Endothelial cell of umbilical vein (primary cell): Measurements from ENCODE around the gene PAX3. TPM values are rescaled to one million over a fixed set of nuclear protein-coding genes. Genes with fewer than 3 reads are reported as not detected.

Experiments
- BruUV-seq: library from RNA; stranded (reverse); fragments of 400-500 nt; replicated peaks from 2 replicates; lab custom pipeline; 2021; lab: Mats Ljungman, UMichigan
- CTCF ChIA-PET: fragments of 300-600, 350-600 bp; sonication (Branson Sonifier 250); formaldehyde crosslinking; loops from one replicate; lab custom pipeline; 2021; ENCODE audit warnings: antibody characterized with exemption, inconsistent platforms; lab: Charles Lee
- POLR2A ChIA-PET: fragments of 300-600, 350-600 bp; sonication (Branson Sonifier 250); formaldehyde crosslinking; loops from one replicate; lab custom pipeline; 2021; ENCODE audit warnings: antibody characterized with exemption, inconsistent platforms; lab: Charles Lee
- DNase-seq: peaks from one replicate; pipeline ENCODE4 v3.0.0-alpha.2; 2011; ENCODE audit warnings: low read depth, low spot score
- FAIRE-seq: peaks from 2 replicates; lab custom pipeline; 2011; peaks lifted over from hg19 to GRCh38; lab: Jason Lieb, UNC
- H2AFZ ChIP-seq: 2 replicates; pipeline ENCODE4 v1.6.0; 2012; ENCODE audit warnings: low read depth, low read length, control low read depth, inconsistent platforms
- H3K27ac ChIP-seq: 2 replicates; pipeline ENCODE4 v1.5.1; 2011; ENCODE audit warnings: low read depth, mild to moderate bottlenecking, control low read depth, low read length, moderate library complexity; ENCODE audit not compliant: insufficient read depth
- H3K27me3 ChIP-seq, 2 experiments: 2 replicates each; pipeline versions ENCODE4 v1.6.0 to v1.6.1; 2011; ENCODE audit warnings: low read length in 2 of 2, mixed read lengths in 1 of 2; ENCODE audit not compliant: control insufficient read depth in 2 of 2, insufficient read depth in 2 of 2
- H3K36me3 ChIP-seq, 2 experiments: 2 replicates in 1 of 2; 3 replicates in 1 of 2; pipeline ENCODE4 v1.5.1; 2011; ENCODE audit warnings: low read length in 2 of 2, mild to moderate bottlenecking in 1 of 2, moderate library complexity in 1 of 2; ENCODE audit not compliant: control insufficient read depth in 2 of 2, insufficient read depth in 2 of 2; ENCODE audit errors: extremely low read depth in 1 of 2
- H3K4me1 ChIP-seq: 3 replicates; pipeline ENCODE4 v1.5.1; 2011; ENCODE audit warnings: mild to moderate bottlenecking, low read length; ENCODE audit not compliant: control insufficient read depth, insufficient read depth; ENCODE audit errors: extremely low read depth
- H3K4me2 ChIP-seq: 2 replicates; pipeline ENCODE4 v1.6.1; 2011; ENCODE audit warnings: low read length, control low read depth, mixed read lengths; ENCODE audit not compliant: insufficient read depth
- H3K4me3 ChIP-seq, 3 experiments: fragments of 200-600 bp in 1 of 3; sonication (generic), shearing (Covaris generic) in 1 of 3; replicated peaks in 1 of 3; 2 replicates each; pipeline ENCODE4 v1.5.1; 2011 to 2016; ENCODE audit warnings: control low read depth in 3 of 3, low read length in 3 of 3, mild to moderate bottlenecking in 2 of 3, inconsistent platforms in 1 of 3, low read depth in 1 of 3, moderate library complexity in 1 of 3; ENCODE audit not compliant: insufficient read depth in 1 of 3
- H3K79me2 ChIP-seq: 2 replicates; pipeline ENCODE4 v1.6.0; 2012; ENCODE audit warnings: low read length, inconsistent platforms; ENCODE audit not compliant: control insufficient read depth, insufficient read depth
- H3K9ac ChIP-seq: replicated peaks from 2 replicates; pipeline ENCODE3; 2011; ENCODE audit warnings: low read length, control low read depth; ENCODE audit not compliant: insufficient read depth; ENCODE audit errors: extremely low read depth
- H3K9me1 ChIP-seq: replicated peaks from 3 replicates; pipeline ENCODE4 v1.6.0; 2011; ENCODE audit warnings: mild to moderate bottlenecking, low read length; ENCODE audit not compliant: control insufficient read depth, insufficient read depth; ENCODE audit errors: extremely low read depth
- H3K9me3 ChIP-seq: replicated peaks from 2 replicates; pipeline ENCODE4 v1.5.1; 2012; ENCODE audit warnings: low read length, inconsistent platforms; ENCODE audit not compliant: control insufficient read depth, insufficient read depth
- H4K20me1 ChIP-seq: replicated peaks from 2 replicates; pipeline ENCODE3; 2011; ENCODE audit warnings: mild to moderate bottlenecking, low read length; ENCODE audit not compliant: control insufficient read depth, insufficient read depth; ENCODE audit errors: extremely low read depth
- EZH2 ChIP-seq: IDR thresholded peaks from 2 replicates; pipeline ENCODE4 v1.6.1; 2012; ENCODE audit warnings: borderline replicate concordance, low read depth, mild to moderate bottlenecking, moderate library complexity, low read length, inconsistent platforms; ENCODE audit not compliant: severe bottlenecking
- FOS ChIP-seq: IDR thresholded peaks from 2 replicates; pipeline ENCODE4 v1.6.1; 2011; ENCODE audit warnings: mild to moderate bottlenecking, low read length, moderate library complexity, borderline replicate concordance; ENCODE audit not compliant: insufficient read depth
- GATA2 ChIP-seq: IDR thresholded peaks from 2 replicates; pipeline ENCODE4 v1.7.0; 2011; ENCODE audit warnings: low read depth, mild to moderate bottlenecking, moderate library complexity, mixed read lengths, low read length; ENCODE audit not compliant: insufficient read length, insufficient read depth
- JUN ChIP-seq: IDR thresholded peaks from 2 replicates; pipeline ENCODE4 v1.6.1; 2011; ENCODE audit warnings: borderline replicate concordance, low read depth; ENCODE audit not compliant: insufficient read length, insufficient read depth
- MYC ChIP-seq: IDR thresholded peaks from one replicate; pipeline ENCODE4 v1.6.1; 2011; ENCODE audit warnings: mild to moderate bottlenecking, low read depth, low read length
- POLR2A ChIP-seq: IDR thresholded peaks from 2 replicates; pipeline ENCODE4 v1.6.1; 2012; ENCODE audit warnings: low read depth, mild to moderate bottlenecking, control low read depth, low read length
- POLR2AphosphoS5 ChIP-seq: IDR thresholded peaks from 2 replicates; pipeline ENCODE4 v1.6.1; 2012; ENCODE audit warnings: low read depth, mild to moderate bottlenecking, control low read depth, low read length, moderate library complexity; ENCODE audit not compliant: insufficient read depth
- dilution Hi-C: fragments of 300-500 bp; cut with MboI; formaldehyde crosslinking; loops from one replicate; pipeline ENCODE4 v1.15.0; 2019; ENCODE audit warnings: low sequenced_read_pairs; ENCODE audit not compliant: extremely low pct_ligation_motif_present
- intact Hi-C: fragments of 100-400 bp; cut with micrococcal nuclease; formaldehyde crosslinking; loops from one replicate; pipeline ENCODE4 v1.10.0; 2022
- polyA plus RNA-seq, 4 experiments: library from polyadenylated mRNA; depleted of rRNA in 3 of 4; stranded (reverse) in 3 of 4; unstranded in 1 of 4; fragments of >200 nt; gene quantifications; 2 replicates each; pipeline versions ENCODE4 v1.2.1 to v1.2.3, GENCODE V29; 2011 to 2012; ENCODE audit warnings: missing spikeins in 1 of 4
- total RNA-seq: library from RNA; stranded (reverse); gene quantifications from 2 replicates; pipeline ENCODE4 v1.2.3, GENCODE V29; 2021
- TF ChIP-seq, protein P1 (sequence below), 2 donors: IDR thresholded peaks; 1 replicate in 1 of 2; 2 replicates in 1 of 2; pipeline ENCODE4 v1.5.1; 2011; ENCODE audit warnings: low read length in 2 of 2, mild to moderate bottlenecking in 2 of 2, moderate library complexity in 2 of 2, control low read depth in 1 of 2, inconsistent platforms in 1 of 2, low read depth in 1 of 2; ENCODE audit not compliant: insufficient read depth in 1 of 2; ENCODE audit errors: extremely low read depth in 1 of 2
- TF ChIP-seq, protein P2 (sequence below): IDR thresholded peaks from 2 replicates; pipeline ENCODE4 v1.6.1; 2011; ENCODE audit not compliant: insufficient read depth, insufficient read length

Gene PAX3
- total and polyA plus RNA-seq, 2 donors (not counting 3 experiments of a cell fraction or from before 2014, with no cell fraction given): not detected

DNA sequence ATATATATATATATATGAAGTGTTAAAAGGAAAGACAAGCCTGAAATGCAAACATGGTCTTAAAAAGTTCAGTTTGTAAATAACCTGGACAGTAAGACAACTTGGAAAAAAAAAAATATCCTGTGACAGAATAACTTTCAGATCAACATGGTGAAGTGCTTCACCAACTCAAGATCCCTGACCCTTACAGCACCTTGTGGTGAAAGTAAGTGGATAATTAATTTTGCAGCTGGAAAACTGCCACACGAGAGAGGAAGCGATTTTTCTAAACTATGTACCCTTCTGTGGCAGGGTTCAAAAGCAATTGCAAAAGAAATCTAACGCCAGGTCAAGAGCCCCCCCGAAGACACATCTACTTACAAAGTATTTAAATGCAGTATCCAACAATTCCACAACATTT, 95.8 kb downstream of the PAX3 start:
- TF ChIP-seq EZH2: no peak
- TF ChIP-seq POLR2AphosphoS5: no peak
- no peak for TF ChIP-seq FOS
- no peak for TF ChIP-seq GATA2
- no peak for TF ChIP-seq MYC
- TF ChIP-seq, protein P1, sequence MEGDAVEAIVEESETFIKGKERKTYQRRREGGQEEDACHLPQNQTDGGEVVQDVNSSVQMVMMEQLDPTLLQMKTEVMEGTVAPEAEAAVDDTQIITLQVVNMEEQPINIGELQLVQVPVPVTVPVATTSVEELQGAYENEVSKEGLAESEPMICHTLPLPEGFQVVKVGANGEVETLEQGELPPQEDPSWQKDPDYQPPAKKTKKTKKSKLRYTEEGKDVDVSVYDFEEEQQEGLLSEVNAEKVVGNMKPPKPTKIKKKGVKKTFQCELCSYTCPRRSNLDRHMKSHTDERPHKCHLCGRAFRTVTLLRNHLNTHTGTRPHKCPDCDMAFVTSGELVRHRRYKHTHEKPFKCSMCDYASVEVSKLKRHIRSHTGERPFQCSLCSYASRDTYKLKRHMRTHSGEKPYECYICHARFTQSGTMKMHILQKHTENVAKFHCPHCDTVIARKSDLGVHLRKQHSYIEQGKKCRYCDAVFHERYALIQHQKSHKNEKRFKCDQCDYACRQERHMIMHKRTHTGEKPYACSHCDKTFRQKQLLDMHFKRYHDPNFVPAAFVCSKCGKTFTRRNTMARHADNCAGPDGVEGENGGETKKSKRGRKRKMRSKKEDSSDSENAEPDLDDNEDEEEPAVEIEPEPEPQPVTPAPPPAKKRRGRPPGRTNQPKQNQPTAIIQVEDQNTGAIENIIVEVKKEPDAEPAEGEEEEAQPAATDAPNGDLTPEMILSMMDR (IDR thresholded peaks at IDR 0.05; ENCODE audit: extremely low read depth in 1 of 2, insufficient read depth in 1 of 2, low read depth in 1 of 2, low read length in 2 of 2): no peak
- TF ChIP-seq, protein P2, sequence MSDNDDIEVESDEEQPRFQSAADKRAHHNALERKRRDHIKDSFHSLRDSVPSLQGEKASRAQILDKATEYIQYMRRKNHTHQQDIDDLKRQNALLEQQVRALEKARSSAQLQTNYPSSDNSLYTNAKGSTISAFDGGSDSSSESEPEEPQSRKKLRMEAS: no peak
- no peak for TF ChIP-seq JUN
- no peak for TF ChIP-seq POLR2A
- Histone ChIP-seq H3K9me1 (no peaks in the 10 kb centered on the region), H3K27me3 (no peaks in the 10 kb centered on the region), H3K79me2 (no peaks in the 10 kb centered on the region), H3K9ac (no peak overlapping the region), H2AFZ (no peak overlapping the region), H3K4me1 (no peaks in the 10 kb centered on the region), H3K4me2 (no peak overlapping the region), H4K20me1 (no peaks in the 10 kb centered on the region), H3K4me3 (no peak overlapping the region), H3K36me3 (no peaks in the 10 kb centered on the region), H3K27ac (no peak overlapping the region), H3K9me3 (no peaks in the 10 kb centered on the region)
- dilution Hi-C loops: no loop called here
- ChIA-PET POLR2A (no interaction called here), CTCF (no interaction called here)
- DNase-seq (no peak), FAIRE-seq (no peak)
- no TSS peak for BruUV-seq
- intact Hi-C loops: no loop called here
